ENCODE data around the gene LONP2. TPM values are rescaled to one million over a fixed set of nuclear protein-coding genes. Genes with fewer than 3 reads are reported as not detected.

Gene LONP2
- total and polyA plus RNA-seq, 4 donors = 30.0 to 304 (median 52.8) TPM

DNA sequence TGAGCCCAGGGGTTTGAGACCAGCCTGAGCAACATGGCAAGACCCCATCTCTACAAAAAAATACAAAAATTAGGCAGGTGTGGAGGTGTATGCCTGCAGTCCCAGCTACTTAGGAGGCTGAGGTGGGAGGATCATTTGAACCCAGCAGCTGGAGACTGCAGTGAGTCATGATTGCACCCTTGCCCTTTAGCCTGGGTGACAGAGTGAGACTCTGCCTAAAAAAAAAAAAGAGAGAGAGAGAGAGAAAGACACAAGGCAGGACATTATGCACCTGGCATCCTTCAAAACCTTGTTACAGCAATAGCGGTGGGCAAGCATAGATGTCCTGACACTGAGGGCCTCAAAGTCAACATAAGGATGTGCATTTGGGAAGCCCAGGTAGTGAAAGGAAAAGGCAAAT, 161.1 kb downstream of the LONP2 start:
- H3K27ac ChIP-seq (ENCODE audit: low read depth in 1 of 2, low read length in 2 of 2) = no peak overlapping the region
- 95% methylated on average over 1 of the region's 1 CpG for WGBS

DNA sequence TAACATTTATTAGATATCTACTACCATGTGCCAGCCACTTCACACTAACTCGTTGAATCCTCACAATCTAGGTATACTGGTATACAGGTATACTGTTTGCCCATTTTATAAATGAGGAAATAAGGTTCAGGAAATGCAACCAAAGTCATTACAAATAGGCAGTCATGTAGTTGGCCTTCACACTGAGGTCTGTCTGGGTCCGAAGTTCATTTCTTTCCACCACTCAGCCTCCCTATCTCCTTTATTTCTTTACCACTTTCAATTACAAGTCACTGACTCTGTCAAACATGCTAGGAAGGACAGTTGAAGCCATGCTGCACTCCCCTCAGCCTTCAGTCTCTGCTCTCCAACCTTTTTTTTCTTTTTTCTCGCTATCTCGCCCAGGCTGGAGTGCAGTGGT, 161.8 kb downstream of the LONP2 start:
- 69% methylated on average over 4 of the region's 4 CpGs for WGBS
- Histone ChIP-seq H3K4me1 (ENCODE audit: control insufficient read depth in 4 of 4, insufficient read depth in 4 of 4, low read length in 3 of 4) (peaks cover 4 to 22% (median 11%) of the 10 kb centered on the region in 4 donors), H3K4me3 (ENCODE audit: low read depth in 1 of 3, low read length in 3 of 3) (no peak overlapping the region), H3K27me3 (ENCODE audit: control insufficient read depth in 4 of 4, insufficient read depth in 4 of 4, low read length in 3 of 4) (no peaks in the 10 kb centered on the region), H3K36me3 (ENCODE audit: control insufficient read depth in 4 of 4, insufficient read depth in 3 of 4, low read depth in 1 of 4, low read length in 3 of 4) (no peaks in the 10 kb centered on the region), H3K9me3 (ENCODE audit: control insufficient read depth in 4 of 4, low read length in 3 of 4) (no peaks in the 10 kb centered on the region), H3K27ac (ENCODE audit: low read depth in 1 of 2, low read length in 2 of 2) (no peak overlapping the region), H3K9ac (ENCODE audit: low read depth in 1 of 2, low read length in 2 of 2) (no peak overlapping the region)
- no peak for DNase-seq (ENCODE audit: low spot score)
- TF ChIP-seq, protein P1, sequence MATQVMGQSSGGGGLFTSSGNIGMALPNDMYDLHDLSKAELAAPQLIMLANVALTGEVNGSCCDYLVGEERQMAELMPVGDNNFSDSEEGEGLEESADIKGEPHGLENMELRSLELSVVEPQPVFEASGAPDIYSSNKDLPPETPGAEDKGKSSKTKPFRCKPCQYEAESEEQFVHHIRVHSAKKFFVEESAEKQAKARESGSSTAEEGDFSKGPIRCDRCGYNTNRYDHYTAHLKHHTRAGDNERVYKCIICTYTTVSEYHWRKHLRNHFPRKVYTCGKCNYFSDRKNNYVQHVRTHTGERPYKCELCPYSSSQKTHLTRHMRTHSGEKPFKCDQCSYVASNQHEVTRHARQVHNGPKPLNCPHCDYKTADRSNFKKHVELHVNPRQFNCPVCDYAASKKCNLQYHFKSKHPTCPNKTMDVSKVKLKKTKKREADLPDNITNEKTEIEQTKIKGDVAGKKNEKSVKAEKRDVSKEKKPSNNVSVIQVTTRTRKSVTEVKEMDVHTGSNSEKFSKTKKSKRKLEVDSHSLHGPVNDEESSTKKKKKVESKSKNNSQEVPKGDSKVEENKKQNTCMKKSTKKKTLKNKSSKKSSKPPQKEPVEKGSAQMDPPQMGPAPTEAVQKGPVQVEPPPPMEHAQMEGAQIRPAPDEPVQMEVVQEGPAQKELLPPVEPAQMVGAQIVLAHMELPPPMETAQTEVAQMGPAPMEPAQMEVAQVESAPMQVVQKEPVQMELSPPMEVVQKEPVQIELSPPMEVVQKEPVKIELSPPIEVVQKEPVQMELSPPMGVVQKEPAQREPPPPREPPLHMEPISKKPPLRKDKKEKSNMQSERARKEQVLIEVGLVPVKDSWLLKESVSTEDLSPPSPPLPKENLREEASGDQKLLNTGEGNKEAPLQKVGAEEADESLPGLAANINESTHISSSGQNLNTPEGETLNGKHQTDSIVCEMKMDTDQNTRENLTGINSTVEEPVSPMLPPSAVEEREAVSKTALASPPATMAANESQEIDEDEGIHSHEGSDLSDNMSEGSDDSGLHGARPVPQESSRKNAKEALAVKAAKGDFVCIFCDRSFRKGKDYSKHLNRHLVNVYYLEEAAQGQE (IDR thresholded peaks at IDR 0.05) = no peak
- TF ChIP-seq RAD21 (IDR thresholded peaks at IDR 0.05) (peak; percentile 24 to 28), HNF4G (IDR thresholded peaks at IDR 0.05) (peak; percentile 80), SP1 (IDR thresholded peaks at IDR 0.05) (peak; percentile 95), FOXA2 (IDR thresholded peaks at IDR 0.05) (no peak), RXRA (IDR thresholded peaks at IDR 0.05) (peak; percentile 63 to 67), HNF4A (conservative IDR thresholded peaks at IDR 0.05) (peak; percentile 89 to 92), EGR1 (IDR thresholded peaks at IDR 0.05; ENCODE audit: low read depth in 2 of 2) (peak in 1 of 2 donors; percentile 25), JUND (IDR thresholded peaks at IDR 0.05) (peak; percentile 53 to 56), YY1 (IDR thresholded peaks at IDR 0.05) (no peak)
- TF ChIP-seq, protein P2, sequence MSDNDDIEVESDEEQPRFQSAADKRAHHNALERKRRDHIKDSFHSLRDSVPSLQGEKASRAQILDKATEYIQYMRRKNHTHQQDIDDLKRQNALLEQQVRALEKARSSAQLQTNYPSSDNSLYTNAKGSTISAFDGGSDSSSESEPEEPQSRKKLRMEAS (IDR thresholded peaks at IDR 0.05) = peak; percentile 39
- TF ChIP-seq, protein P3, sequence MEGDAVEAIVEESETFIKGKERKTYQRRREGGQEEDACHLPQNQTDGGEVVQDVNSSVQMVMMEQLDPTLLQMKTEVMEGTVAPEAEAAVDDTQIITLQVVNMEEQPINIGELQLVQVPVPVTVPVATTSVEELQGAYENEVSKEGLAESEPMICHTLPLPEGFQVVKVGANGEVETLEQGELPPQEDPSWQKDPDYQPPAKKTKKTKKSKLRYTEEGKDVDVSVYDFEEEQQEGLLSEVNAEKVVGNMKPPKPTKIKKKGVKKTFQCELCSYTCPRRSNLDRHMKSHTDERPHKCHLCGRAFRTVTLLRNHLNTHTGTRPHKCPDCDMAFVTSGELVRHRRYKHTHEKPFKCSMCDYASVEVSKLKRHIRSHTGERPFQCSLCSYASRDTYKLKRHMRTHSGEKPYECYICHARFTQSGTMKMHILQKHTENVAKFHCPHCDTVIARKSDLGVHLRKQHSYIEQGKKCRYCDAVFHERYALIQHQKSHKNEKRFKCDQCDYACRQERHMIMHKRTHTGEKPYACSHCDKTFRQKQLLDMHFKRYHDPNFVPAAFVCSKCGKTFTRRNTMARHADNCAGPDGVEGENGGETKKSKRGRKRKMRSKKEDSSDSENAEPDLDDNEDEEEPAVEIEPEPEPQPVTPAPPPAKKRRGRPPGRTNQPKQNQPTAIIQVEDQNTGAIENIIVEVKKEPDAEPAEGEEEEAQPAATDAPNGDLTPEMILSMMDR (IDR thresholded peaks at IDR 0.05; ENCODE audit: low read depth, low read length, missing input control) = no peak

More for the DNA sequence above, 161.1 kb downstream of the LONP2 start:
- no peaks in the 10 kb centered on the region for H3K9me3 ChIP-seq (ENCODE audit: control insufficient read depth in 4 of 4, low read length in 3 of 4)
- H3K9ac ChIP-seq (ENCODE audit: low read depth in 1 of 2, low read length in 2 of 2) = no peak overlapping the region
- no peak for DNase-seq (ENCODE audit: low spot score)
- peaks cover under 1 to 15% (median 4%) of the 10 kb centered on the region in 4 donors for H3K4me1 ChIP-seq (ENCODE audit: control insufficient read depth in 4 of 4, insufficient read depth in 4 of 4, low read length in 3 of 4)
- no peaks in the 10 kb centered on the region for H3K27me3 ChIP-seq (ENCODE audit: control insufficient read depth in 4 of 4, insufficient read depth in 4 of 4, low read length in 3 of 4)
- H3K36me3 ChIP-seq (ENCODE audit: control insufficient read depth in 4 of 4, insufficient read depth in 3 of 4, low read depth in 1 of 4, low read length in 3 of 4) = no peaks in the 10 kb centered on the region
- TF ChIP-seq JUND (IDR thresholded peaks at IDR 0.05) (peak in 1 of 2 donors; percentile 42), HNF4A (conservative IDR thresholded peaks at IDR 0.05) (peak in 1 of 2 donors; percentile 25), SP1 (IDR thresholded peaks at IDR 0.05) (no peak)
- H3K4me3 ChIP-seq (ENCODE audit: low read depth in 1 of 3, low read length in 3 of 3) = no peak overlapping the region

Other genes starting within 250 kb of the LONP2 start
- under 1 TPM in 1 of 2 donors, not detected in 1; 0.25 TPM for gene ABCC12, start 88.3 kb upstream of the LONP2 start, total RNA-seq
- not detected for gene ABCC12, start 88.3 kb upstream of the LONP2 start, polyA plus RNA-seq
- 10 to 100 TPM in 1 of 2 donors, 1 to 10 TPM in 1; 1.4 to 22.3 TPM for gene ABCC11, start 3.2 kb downstream of the LONP2 start, total RNA-seq
- 1 to 10 TPM; 2.5 to 2.8 TPM for gene ABCC11, start 3.2 kb downstream of the LONP2 start, polyA plus RNA-seq
- gene SIAH1, start 141.1 kb downstream of the LONP2 start, total RNA-seq = 10 to 100 TPM; 15.7 to 15.8 TPM
- gene SIAH1, start 141.1 kb downstream of the LONP2 start, polyA plus RNA-seq = 10 to 100 TPM in 1 of 2 donors, 1 to 10 TPM in 1; 6.7 to 17.3 TPM